ENCODE results near the gene PTP4A2.

PTP4A2 gene

DNA sequence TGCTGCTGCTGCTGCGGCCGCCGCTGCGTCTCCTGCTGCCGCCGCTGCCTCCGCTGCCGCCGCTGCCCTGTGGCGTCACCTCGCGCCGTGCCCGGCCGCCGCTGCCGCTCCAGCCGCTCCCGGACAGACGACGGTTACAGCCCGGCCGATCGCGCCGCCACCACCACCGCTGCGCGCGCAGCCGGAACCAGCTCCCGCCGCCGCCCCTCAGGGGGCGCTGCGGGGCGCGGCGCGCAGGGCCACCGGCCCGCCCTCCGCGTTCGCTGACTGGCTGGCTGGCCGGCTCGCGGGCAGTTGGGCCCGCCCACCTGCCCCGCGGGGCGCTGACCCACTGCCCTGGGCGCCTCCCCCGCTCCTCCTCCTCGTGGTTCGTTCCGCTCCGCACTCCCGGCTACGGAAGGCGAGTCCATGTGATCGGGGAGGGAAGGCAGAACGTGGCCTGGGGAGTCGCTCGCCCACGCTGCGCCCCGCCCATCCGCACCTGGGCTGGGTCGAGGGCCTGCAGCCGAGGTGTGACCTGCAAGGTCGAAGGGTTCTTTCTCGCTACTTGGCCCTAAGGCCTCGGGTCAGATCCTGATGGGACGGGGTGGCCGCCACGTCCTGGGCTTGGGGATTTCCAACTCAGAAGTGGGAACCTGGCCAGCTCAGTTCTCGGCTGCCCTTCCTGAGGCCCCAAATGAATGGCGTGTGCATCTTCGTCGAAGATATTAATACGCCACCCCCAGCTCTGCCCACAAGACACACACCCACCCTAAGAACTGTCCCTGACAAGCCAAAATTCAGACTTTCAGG lies at the start of gene PTP4A2:
TSS of gene PTP4A2 (minus strand) at position 185 of the 792 bp plus-strand sequence. CDS start 19,303 bp downstream, outside the sequence.
- DNase-seq, result peak; percentile 93

GRCh38 chr1:31987135-31987619 lies 49.0 kb upstream of the PTP4A2 start:
- DNase-seq, result no peak

GRCh38 chr1:31985430-31985829 lies 47.3 kb upstream of the PTP4A2 start:
- DNase-seq, result no peak

GRCh38 chr1:31984419-31985347 lies 46.5 kb upstream of the PTP4A2 start:
- DNase-seq, result no peak

DNA sequence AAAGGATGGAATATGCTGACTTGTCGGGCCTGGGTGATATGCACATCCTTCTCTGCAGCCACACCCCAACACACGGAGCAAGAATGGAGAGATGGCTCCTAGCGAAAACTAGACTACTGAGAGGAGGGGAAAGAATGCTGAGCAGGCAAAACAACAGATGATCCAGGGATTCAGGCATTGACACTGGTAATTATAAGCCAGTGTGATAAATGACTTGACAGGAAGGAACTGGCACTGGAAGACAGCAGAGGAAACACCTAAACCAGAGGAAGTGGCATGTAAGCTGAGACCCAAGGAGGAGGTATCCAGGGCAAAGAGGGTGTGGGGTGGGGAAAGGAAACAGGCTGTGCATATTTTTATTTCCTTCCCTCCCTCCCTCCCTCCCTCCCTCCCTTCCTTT lies 43.8 kb upstream of the PTP4A2 start:
- no peak for DNase-seq

- no peak for DNase-seq
These were observed 43.3 kb upstream of the PTP4A2 start for GRCh38 chr1:31981456-31981839.

- DNase-seq, result no peak
These were observed 42.8 kb upstream of the PTP4A2 start for GRCh38 chr1:31980835-31981455.

GRCh38 chr1:31978843-31979400 lies 40.8 kb upstream of the PTP4A2 start:
- no peak for DNase-seq

GRCh38 chr1:31977385-31978131 lies 39.4 kb upstream of the PTP4A2 start:
- peak; percentile 58 for DNase-seq

- no peak for DNase-seq
These were observed 38.2 kb upstream of the PTP4A2 start for GRCh38 chr1:31976401-31976800.

DNA sequence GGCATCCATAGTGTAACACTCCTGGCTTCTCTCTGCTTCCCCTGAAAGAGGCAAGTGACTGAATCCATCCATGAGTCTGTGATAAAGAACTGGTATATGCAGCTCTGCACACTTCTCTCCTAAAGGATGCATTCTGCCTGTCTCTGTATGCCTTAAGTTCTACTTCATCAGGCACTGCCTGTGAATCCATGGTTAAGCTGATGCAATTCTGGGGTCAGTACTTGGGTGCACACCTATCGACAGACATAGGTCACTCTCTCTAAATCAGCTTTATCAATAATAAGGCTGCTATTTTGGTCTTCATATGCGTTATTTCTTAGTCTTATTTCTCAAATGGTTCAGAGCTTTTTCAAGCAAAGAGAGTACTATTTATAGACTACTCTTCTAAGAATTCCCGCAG lies 32.7 kb upstream of the PTP4A2 start:
- no peak for DNase-seq

DNA sequence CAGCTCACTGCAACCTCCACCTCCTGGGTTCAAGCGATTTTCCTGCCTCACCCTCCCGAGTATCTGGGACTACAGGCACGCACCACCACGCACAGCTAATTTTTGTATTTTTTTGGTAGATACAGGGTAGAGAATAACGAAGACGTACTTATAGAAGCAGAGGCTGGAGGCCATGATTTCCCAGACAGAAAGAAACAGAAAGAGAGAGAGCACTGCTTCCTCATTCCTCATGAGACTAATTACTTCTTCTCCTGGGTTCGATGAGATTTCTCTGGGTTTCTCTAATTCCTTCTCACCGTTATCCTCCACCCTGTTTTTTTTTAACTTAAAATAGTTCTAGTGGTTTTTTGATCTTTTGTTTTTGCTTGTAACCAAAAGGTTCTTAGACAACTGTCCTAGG lies 23.4 kb upstream of the PTP4A2 start:
- no peak for DNase-seq

GRCh38 chr1:31959521-31960340 lies 21.6 kb upstream of the PTP4A2 start:
- no peak for DNase-seq

DNA sequence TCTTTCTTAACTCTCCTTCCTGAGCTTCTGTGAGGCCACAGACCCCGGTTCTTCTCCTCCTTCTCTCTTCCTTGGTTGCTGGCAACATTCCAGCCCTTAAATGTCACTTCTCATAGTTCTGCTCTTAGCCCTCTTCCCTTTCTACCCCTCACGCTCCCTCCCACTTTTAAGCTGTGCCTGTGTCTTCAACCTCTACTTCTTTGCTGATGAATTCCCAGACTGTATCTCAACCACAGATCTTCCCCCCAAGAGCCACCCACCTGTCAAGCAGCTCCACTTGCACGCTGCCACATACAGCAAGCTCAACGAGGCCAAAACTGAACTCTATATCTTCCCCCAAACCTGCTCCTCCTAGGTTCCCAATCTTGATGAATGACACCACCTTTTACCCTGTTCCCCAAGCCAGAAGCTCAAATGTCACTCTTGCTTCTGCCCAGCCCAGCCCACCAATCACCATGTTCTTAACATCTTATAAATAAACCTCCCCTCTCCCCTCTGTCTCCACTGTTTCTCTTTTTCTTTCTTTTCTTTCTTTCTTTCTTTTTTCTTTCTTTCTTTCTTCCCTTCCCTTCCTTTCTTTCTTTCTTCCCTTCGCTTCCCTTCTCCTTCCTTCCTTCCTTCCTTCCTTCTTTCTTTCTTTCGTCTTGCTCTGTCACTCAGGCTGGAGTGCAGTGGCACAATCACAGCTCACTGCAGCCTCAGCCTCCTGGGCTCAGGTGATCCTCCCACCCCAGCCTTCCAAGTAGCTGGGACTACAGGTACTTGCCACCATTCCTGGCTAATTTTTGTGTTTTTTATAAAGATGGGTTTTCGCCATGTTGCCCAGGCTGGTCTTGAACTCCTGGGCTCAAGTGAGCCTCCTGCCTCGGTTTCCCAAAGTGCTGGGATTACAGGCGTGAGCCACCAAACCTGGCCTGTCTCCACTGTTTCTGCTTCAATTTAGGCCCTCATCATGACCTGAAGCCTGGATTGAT lies 19.8 kb upstream of the PTP4A2 start:
- DNase-seq, result no peak

DNA sequence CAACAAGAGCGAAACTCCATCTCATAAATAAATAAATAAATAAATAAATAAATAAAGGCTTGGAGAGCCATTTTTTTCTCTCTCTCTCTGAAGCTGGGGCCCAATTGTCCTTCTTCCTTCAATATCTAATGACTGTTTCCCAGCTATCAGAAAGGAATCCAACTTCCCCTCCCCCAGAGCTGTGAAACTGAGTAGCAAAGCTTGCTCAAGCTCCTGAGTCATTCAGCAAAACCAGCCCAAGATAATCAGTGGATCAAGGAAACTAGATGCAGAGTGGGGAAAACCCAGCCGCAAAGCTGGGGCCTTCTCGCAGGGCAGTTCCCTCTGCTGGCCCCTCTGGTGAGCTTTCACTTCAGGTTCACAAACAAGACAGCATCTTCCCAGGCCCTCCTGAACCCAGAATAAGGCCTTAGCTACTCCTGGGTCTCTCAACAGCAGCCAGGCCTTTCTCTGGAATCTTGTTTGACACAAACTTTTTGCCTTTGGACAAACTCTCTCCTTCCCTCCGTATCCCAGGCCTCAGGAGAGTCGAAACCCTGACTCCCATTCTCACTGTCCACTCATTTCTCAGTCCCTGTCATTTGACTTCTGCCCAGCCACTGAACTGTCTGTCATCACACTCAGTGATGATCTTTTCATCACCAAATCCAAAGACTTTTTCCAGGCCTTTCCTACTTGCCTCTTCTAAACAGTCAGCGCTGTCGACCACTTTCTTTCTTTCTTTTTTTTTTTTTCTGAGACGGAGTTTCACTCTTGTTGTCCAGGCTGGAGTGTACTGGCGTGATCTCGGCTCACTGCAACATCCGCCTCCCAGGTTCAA lies 18.0 kb upstream of the PTP4A2 start:
- no peak for DNase-seq

DNA sequence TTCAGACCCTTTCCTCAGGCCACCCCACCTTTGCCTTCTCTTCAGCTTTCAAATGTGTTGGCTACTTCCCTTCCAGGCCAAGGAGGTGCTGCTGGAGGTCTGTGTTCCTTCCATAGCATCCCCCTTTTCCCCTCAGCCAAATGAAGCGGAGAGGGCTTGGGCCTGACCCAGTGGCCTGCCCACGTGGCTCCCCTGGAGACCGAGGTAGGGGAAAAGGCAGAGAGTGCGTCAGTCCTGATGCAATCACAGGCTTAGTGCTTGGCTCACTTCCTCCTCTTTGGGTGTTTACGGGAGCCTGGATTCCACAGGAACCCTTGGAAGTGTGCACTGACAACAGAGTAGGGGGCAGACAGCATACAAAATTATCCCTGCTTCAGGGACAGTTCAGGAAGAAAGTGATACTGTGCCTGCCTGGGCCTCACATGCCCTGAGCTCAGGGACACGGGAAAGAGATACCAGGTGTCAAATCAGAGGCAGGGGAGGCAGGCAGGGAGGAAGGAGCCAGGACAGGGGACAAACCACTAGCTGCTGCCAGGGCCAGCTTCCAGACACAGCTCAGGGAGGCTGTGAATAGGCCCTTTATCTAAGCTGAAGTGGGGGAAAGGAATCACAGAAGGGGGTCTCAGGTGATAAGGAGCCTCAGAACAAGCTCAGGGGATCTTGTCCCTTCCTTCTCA lies 16.6 kb upstream of the PTP4A2 start:
- no peak for DNase-seq

DNA sequence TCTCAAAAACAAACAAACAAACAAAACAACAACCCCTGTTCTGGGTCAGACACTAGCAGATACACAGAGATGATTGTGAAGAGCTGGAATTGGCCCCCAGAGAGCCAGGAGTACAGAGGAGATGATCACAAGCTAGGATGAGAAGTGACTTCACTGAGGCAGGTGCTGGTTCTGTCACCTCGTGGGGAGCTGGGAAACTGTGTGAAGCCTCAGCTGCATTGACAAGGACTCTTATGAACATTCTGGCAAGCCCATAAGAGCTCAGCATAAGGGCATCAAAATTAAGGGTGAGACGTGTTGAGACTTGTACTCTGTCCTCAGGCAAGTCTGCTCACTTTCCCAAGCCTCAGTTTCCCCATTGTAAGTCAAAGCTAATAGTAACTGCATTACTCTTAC lies 14.7 kb upstream of the PTP4A2 start:
- DNase-seq, result no peak

DNA sequence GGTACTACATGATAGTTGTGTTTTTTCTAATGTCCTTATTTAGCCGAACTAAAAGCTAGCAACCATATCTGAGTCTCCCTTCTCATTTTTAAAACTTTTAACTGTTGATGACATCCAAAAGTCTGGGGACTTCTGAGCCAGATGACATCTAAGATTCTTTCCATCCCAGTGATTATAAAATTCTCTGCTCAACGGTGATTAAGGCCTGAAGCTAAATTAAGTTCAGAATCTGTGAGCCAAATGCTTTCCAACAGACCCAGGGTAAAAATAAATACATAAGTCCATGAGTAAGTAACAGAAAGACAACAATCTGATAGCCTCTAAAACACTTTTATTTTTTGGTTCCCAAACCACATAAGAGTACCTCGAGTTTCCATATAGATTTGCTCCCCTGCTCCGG lies 13.1 kb upstream of the PTP4A2 start:
- no peak for DNase-seq

- no peak for DNase-seq
These were observed 11.7 kb upstream of the PTP4A2 start for GRCh38 chr1:31949862-31950261.

All from 8988T (cell line).